Peyer's patch (tissue), 4 donors: Measurements from ENCODE around the gene B3GAT3.

Source experiments
- POLR2A ChIP-seq, 2 donors: fragments of 450-650 bp; IDR thresholded peaks; one replicate each; pipeline ENCODE4 v1.5.1; 2017; ENCODE audit warnings: antibody characterized with exemption in 2 of 2, mild to moderate bottlenecking in 2 of 2, moderate library complexity in 2 of 2
- TF ChIP-seq, protein P1 (sequence below), 6 experiments: fragments of 450-650 bp in 4 of 6; fragments of 200-600 bp in 2 of 6; sonication (generic) in 1 of 6; IDR thresholded peaks; one replicate each; pipeline ENCODE4 v1.5.1; 2017 to 2019; ENCODE audit warnings: antibody characterized with exemption in 6 of 6, mild to moderate bottlenecking in 3 of 6, moderate library complexity in 1 of 6

DNA sequence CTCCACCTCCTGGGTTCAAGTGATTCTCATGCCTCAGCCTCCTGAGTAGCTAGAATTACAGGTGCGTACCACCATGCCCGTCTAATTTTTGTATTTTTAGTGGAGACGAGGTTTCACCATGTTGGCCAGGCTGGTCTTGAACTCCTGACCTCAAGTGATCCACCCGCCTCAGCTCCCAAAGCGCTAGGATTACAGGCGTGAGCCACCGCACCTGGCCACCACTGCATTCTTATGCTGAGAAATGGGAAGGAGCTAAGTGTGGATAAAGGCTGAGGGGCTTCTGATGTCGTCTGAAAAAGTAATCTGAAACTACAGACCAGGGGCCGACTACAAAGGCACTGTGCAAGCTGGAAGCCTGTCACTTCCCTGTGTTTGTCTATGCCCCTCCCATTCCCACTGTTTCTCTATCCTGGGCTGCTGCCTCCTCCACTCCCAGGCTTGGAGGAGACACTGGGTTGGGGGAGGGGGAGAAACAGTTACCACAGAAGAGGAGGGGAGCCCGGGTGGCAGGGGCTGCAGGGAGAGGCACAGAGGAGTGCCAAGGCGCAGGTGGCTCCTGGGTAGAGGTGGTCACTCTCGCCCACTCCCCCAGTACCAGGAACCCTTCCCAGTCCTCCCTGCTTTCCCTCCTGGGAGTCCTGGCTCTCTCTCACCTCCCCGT is 17.2 kb downstream of the B3GAT3 start:
- TF ChIP-seq, protein P1, sequence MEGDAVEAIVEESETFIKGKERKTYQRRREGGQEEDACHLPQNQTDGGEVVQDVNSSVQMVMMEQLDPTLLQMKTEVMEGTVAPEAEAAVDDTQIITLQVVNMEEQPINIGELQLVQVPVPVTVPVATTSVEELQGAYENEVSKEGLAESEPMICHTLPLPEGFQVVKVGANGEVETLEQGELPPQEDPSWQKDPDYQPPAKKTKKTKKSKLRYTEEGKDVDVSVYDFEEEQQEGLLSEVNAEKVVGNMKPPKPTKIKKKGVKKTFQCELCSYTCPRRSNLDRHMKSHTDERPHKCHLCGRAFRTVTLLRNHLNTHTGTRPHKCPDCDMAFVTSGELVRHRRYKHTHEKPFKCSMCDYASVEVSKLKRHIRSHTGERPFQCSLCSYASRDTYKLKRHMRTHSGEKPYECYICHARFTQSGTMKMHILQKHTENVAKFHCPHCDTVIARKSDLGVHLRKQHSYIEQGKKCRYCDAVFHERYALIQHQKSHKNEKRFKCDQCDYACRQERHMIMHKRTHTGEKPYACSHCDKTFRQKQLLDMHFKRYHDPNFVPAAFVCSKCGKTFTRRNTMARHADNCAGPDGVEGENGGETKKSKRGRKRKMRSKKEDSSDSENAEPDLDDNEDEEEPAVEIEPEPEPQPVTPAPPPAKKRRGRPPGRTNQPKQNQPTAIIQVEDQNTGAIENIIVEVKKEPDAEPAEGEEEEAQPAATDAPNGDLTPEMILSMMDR (IDR thresholded peaks at IDR 0.05): no peak
- no peak for TF ChIP-seq POLR2A (IDR thresholded peaks at IDR 0.05)
